ENCODE data around the gene CDHR5.

CDHR5 gene

GRCh38 chr11:637593-638521 lies 13.1 kb upstream of the CDHR5 start:
- no peaks in the 10 kb centered on the region for H3K9me3 Mint-ChIP-seq
- H3K4me3 Mint-ChIP-seq = no peak overlapping the region
- H3K27me3 Mint-ChIP-seq (ENCODE audit: low read depth) = peaks cover 30% of the 10 kb centered on the region
- H3K36me3 Mint-ChIP-seq (ENCODE audit: low read depth) = peaks cover 1% of the 10 kb centered on the region
- no peak overlapping the region for H3K27ac Mint-ChIP-seq
- H3K4me1 Mint-ChIP-seq (ENCODE audit: low read depth) = no peaks in the 10 kb centered on the region

- no peak overlapping the region for H3K27ac Mint-ChIP-seq
- H3K4me3 Mint-ChIP-seq = no peak overlapping the region
- no peaks in the 10 kb centered on the region for H3K4me1 Mint-ChIP-seq (ENCODE audit: low read depth)
- H3K36me3 Mint-ChIP-seq (ENCODE audit: low read depth) = peaks cover 1% of the 10 kb centered on the region
- peaks cover 30% of the 10 kb centered on the region for H3K27me3 Mint-ChIP-seq (ENCODE audit: low read depth)
- H3K9me3 Mint-ChIP-seq = no peaks in the 10 kb centered on the region
Observed at GRCh38 chr11:637333-637592, 12.5 kb upstream of the CDHR5 start.

GRCh38 chr11:636511-637332 lies 12.0 kb upstream of the CDHR5 start, which contains the start of gene DRD4:
TSS of gene DRD4 (plus strand) at chr11:637269. CDS start at chr11:637305, 36 bp downstream.
- peaks cover 1% of the 10 kb centered on the region for H3K36me3 Mint-ChIP-seq (ENCODE audit: low read depth)
- H3K9me3 Mint-ChIP-seq = no peaks in the 10 kb centered on the region
- H3K27me3 Mint-ChIP-seq (ENCODE audit: low read depth) = peaks cover 30% of the 10 kb centered on the region
- H3K4me1 Mint-ChIP-seq (ENCODE audit: low read depth) = no peaks in the 10 kb centered on the region
- no peak within 1 kb of the TSS for H3K4me3 Mint-ChIP-seq
- H3K27ac Mint-ChIP-seq = no peak within 1 kb of the TSS

GRCh38 chr11:635945-636510 lies 11.3 kb upstream of the CDHR5 start:
- Mint-ChIP-seq H3K4me1 (ENCODE audit: low read depth) (no peaks in the 10 kb centered on the region), H3K36me3 (ENCODE audit: low read depth) (no peaks in the 10 kb centered on the region), H3K9me3 (no peaks in the 10 kb centered on the region), H3K4me3 (no peak overlapping the region), H3K27ac (no peak overlapping the region), H3K27me3 (ENCODE audit: low read depth) (peaks cover 30% of the 10 kb centered on the region)

DNA sequence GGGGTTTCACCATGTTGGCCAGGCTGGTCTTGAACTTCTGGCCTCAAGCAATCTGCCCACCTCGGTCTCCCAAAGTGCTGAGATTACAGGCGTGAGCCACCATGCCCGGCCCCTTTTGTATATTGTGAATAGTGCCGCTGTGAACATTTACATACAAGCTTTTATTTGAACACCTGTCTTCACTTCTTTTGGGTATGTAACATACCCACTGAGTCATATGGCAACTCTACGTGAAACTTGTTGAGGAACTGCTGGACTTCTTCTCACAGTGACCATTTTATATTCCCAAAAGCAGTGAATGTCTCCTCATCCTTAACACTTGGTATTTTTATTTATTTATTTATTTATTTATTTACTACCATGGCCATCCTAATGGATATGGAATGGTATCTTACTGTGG lies 6.1 kb upstream of the CDHR5 start:
- Mint-ChIP-seq H3K27me3 (ENCODE audit: low read depth) (peaks cover 23% of the 10 kb centered on the region), H3K36me3 (ENCODE audit: low read depth) (peaks cover 1% of the 10 kb centered on the region), H3K4me3 (no peak overlapping the region), H3K9me3 (no peaks in the 10 kb centered on the region), H3K4me1 (ENCODE audit: low read depth) (peaks cover 16% of the 10 kb centered on the region), H3K27ac (no peak overlapping the region)

DNA sequence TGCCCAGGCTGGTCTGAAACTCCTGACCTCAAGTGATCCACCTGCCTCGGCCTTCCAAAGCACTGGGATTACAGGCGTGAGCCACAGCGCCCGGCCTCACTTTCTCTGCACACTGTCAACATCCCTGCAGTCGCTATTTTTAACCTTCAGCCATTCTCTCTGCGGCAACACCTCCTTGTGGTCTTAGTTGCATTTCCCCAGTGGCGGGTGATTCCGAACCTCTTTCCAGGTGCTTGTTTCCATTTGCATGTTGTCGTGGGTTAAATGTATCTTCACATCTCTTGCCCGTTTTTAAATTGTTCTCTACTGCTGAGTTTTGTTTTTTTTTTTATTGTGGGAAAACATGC lies 4.5 kb upstream of the CDHR5 start:
- Mint-ChIP-seq H3K27me3 (ENCODE audit: low read depth) (peaks cover 23% of the 10 kb centered on the region), H3K27ac (no peak overlapping the region), H3K4me1 (ENCODE audit: low read depth) (peaks cover 16% of the 10 kb centered on the region), H3K36me3 (ENCODE audit: low read depth) (peaks cover 1% of the 10 kb centered on the region), H3K9me3 (no peaks in the 10 kb centered on the region), H3K4me3 (peak overlapping the region; percentile 17)

GRCh38 chr11:628056-628455 lies 3.3 kb upstream of the CDHR5 start:
- Mint-ChIP-seq H3K27ac (no peak overlapping the region), H3K4me3 (no peak overlapping the region)

DNA sequence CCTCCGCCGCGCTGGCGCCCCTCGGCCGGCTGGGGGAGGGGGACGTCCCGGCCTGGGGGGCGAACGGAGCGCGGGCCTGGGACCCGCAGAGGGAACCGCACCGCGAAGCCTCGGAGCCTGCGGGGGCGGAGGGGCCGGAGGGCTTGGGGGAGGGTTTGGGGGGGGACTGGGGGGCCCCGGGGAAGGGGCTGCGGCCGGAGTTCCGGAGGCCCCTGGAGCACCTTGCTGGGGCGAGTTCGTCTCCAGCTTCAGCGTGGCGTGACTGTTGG lies 2.5 kb upstream of the CDHR5 start:
- no peak overlapping the region for H3K27ac Mint-ChIP-seq
- H3K4me3 Mint-ChIP-seq = no peak overlapping the region
- H3K9me3 Mint-ChIP-seq = no peaks in the 10 kb centered on the region
- peaks cover 1% of the 10 kb centered on the region for H3K36me3 Mint-ChIP-seq (ENCODE audit: low read depth)
- H3K27me3 Mint-ChIP-seq (ENCODE audit: low read depth) = peaks cover 23% of the 10 kb centered on the region
- peaks cover 16% of the 10 kb centered on the region for H3K4me1 Mint-ChIP-seq (ENCODE audit: low read depth)

More at GRCh38 chr11:628056-628455, 3.3 kb upstream of the CDHR5 start:
- Mint-ChIP-seq H3K4me1 (ENCODE audit: low read depth) (peaks cover 16% of the 10 kb centered on the region), H3K9me3 (no peaks in the 10 kb centered on the region), H3K36me3 (ENCODE audit: low read depth) (peaks cover 1% of the 10 kb centered on the region), H3K27me3 (ENCODE audit: low read depth) (peaks cover 23% of the 10 kb centered on the region)

DNA sequence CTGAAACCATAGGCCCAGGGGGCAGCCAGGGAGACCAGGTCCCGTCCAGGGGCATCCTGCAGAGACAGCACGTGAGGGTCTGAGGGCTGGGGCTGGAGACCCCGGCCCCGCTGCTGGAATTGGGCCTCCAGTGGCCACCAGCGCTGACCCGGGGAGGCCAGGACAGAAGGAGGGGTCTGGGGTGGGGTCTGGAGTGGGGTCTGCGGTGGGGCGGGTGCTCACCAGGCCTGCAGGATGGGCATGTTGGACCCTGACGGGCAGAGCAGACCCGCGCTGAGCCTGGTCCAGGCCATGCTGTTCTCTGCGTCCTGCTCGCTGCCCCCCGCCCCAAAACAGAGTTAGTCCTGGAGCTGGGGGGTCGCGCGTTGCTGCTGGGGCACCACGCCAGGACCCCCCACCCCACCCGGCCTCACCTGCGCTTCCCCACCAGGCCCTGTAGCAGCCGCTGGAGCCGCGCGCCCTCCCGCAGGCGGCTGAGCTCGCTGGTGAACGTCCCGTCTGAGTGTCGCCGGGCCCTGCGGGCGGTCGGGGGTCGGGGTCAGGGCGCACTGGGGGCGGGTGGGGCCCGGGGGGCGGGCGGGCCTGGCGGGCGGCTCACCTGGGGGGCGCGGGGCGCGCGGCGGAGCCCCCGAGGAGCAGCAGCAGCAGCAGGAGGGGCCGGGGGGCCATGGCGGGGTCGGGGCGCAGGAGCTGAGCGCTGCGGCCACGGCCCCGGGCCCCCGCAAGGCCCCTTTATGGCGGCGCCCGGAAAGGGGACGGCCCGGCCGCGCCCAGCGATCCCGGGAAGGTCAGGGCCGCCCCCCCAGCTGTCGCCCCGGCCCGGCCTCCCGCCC lies 1.9 kb upstream of the CDHR5 start, which contains the start of gene SCT:
Gene SCT (minus strand): TSS at position 707 of the 833 bp plus-strand sequence. CDS start 38 bp downstream, at position 669.
- H3K27ac Mint-ChIP-seq = no peak within 1 kb of the TSS
- peaks cover 16% of the 10 kb centered on the region for H3K4me1 Mint-ChIP-seq (ENCODE audit: low read depth)
- no peaks in the 10 kb centered on the region for H3K9me3 Mint-ChIP-seq
- no peak within 1 kb of the TSS for H3K4me3 Mint-ChIP-seq
- peaks cover 23% of the 10 kb centered on the region for H3K27me3 Mint-ChIP-seq (ENCODE audit: low read depth)
- peaks cover 1% of the 10 kb centered on the region for H3K36me3 Mint-ChIP-seq (ENCODE audit: low read depth)

- Mint-ChIP-seq H3K9me3 (no peaks in the 10 kb centered on the region), H3K27ac (no peak overlapping the region), H3K4me1 (ENCODE audit: low read depth) (peaks cover 16% of the 10 kb centered on the region), H3K36me3 (ENCODE audit: low read depth) (peaks cover 1% of the 10 kb centered on the region), H3K4me3 (no peak overlapping the region), H3K27me3 (ENCODE audit: low read depth) (peaks cover 23% of the 10 kb centered on the region)
Observed at GRCh38 chr11:625636-626268, 997 bp upstream of the CDHR5 start.

DNA sequence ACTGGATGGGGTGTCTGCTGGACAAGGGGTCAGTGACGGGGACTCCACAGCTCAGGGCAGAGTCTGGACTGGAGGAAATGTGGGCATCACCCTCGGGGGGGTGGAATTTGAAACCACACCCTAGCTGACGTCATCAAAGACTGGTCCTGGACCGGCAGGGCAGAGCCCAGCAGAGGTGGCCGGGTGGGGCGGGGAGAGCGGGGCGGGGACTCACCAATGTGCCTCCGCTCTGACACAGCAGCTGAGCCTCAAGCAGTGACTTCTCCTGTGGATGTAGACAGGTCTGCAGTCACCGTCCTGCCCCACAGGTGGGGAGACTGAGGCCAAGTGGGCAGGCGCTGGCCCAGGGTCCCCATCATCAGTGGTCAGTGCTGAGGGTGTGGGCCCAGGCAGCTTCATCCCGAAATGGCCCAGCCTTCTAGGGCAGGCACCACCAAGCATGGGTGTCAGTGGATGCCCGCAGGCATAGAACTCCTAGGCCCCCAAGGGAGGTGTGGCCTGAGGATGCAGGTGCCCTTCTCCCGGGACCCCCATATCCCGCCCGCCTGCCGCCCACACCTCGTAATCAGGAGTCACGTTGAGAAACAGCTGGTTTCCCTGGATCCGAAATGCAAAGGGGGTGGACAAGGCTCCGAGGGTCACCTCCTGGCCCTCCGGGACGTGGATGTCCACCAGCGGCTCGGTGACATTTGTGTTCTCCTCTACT lies 603 bp downstream of the CDHR5 start:
- Mint-ChIP-seq H3K27ac (no peak overlapping the region), H3K36me3 (ENCODE audit: low read depth) (peaks cover 1% of the 10 kb centered on the region), H3K4me1 (ENCODE audit: low read depth) (peaks cover 10% of the 10 kb centered on the region), H3K27me3 (ENCODE audit: low read depth) (peaks cover 17% of the 10 kb centered on the region), H3K9me3 (no peaks in the 10 kb centered on the region), H3K4me3 (no peak overlapping the region)

DNA sequence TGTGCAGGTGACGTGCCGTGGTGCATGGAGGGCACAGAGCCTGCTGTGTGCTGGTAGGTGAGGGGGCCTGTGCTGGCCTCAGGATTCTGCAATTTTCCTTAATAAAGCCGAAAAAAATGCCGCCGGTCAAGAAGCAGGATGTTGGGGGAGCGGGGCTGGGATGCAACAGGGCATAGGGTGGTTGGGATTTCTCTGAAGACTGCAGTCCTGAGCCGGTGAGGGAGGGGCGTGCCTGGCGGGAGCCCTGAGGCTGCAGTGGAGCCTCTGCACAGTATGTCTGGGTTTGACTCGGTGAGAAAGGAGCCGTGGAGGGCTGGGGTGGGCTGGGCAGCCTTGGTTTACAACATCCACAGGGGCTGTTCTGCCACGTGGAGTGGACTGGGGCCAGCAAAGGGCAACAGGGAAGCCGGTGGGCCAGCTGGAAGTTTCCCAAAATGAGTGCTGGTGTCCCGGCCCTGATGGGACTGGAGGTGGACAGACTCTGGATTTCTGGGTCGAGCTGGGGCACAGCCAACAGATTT lies 1.3 kb downstream of the CDHR5 start:
- Mint-ChIP-seq H3K4me3 (no peak overlapping the region), H3K27ac (no peak overlapping the region)

DNA sequence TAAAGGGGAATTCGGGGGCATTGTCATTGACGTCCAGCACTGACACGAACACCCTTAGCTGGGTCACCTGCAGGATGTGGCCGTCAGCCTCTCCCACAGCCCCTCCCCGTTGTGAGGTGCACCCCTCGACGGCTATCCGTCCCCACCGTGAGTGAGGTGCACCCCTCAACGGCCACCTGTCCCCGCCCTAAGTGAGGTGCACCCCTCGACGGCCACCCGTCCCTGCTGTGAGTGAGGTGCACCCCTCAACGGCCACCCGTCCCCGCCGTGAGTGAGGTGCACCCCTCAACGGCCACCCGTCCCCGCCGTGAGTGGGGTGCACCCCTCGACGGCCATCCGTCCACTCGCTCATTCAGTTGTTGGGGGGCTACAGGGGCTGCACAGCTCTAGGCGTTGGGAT lies 2.9 kb downstream of the CDHR5 start:
- Mint-ChIP-seq H3K4me3 (no peak overlapping the region), H3K9me3 (no peaks in the 10 kb centered on the region), H3K27me3 (ENCODE audit: low read depth) (no peaks in the 10 kb centered on the region), H3K4me1 (ENCODE audit: low read depth) (no peaks in the 10 kb centered on the region), H3K27ac (no peak overlapping the region), H3K36me3 (ENCODE audit: low read depth) (no peaks in the 10 kb centered on the region)

More for the DNA sequence above, 1.3 kb downstream of the CDHR5 start:
- peaks cover 10% of the 10 kb centered on the region for H3K27me3 Mint-ChIP-seq (ENCODE audit: low read depth)
- H3K4me1 Mint-ChIP-seq (ENCODE audit: low read depth) = peaks cover 2% of the 10 kb centered on the region
- H3K36me3 Mint-ChIP-seq (ENCODE audit: low read depth) = peaks cover 1% of the 10 kb centered on the region
- H3K9me3 Mint-ChIP-seq = no peaks in the 10 kb centered on the region

Measured in T-helper 1 cell treated with Interleukin-12 subunit alpha and Interleukin-12 subunit beta and Interleukin-4 antibody, amounts not matched to agents 30 μg/mL and 1 μg/mL, for 36 hours (primary cell).